ENCODE data around the gene RTN4RL2.

DNA sequence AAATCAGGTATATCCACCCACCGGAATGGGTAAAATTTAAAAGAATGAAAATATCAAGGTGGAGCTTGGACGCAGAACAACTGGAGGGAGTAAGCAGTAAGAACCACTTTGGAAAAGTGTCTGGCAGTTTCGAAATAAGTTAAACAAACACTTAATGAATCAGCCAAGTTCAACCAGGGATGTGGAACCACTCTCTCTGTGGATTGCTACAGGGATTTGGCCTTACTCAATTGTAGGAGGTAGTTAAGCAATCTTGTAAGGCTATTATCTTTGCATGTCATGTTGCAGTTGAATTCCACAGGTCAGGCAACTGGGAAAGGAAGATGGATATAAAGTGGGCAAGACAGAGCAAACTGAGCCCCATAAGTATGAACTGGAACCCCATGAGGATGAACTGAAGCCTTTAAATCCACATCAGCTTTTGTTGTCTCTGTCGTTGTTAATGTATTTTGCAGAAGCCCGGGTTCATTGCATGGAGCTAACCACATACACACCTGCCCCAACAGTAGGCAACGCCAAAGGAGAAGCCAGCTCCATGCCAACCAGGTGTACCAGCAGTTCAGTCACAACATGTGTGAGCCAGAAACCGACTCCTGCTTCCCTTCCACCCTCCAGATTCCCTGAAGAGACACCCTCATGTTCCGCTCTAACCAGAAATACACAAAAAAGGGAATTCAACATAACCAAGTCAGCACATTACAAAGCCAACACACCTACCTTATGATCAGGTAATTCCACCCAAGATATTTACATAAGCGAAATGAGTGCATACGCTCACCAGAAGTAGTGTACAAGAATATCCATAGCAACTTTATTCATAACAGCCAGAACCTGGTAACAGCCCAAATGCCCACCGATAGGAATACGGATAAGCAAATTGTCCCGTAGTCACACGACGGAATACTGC lies 25.4 kb upstream of the RTN4RL2 start:
- no peak for TF ChIP-seq POLR2A (IDR thresholded peaks at IDR 0.05)
- TF ChIP-seq, protein P1, sequence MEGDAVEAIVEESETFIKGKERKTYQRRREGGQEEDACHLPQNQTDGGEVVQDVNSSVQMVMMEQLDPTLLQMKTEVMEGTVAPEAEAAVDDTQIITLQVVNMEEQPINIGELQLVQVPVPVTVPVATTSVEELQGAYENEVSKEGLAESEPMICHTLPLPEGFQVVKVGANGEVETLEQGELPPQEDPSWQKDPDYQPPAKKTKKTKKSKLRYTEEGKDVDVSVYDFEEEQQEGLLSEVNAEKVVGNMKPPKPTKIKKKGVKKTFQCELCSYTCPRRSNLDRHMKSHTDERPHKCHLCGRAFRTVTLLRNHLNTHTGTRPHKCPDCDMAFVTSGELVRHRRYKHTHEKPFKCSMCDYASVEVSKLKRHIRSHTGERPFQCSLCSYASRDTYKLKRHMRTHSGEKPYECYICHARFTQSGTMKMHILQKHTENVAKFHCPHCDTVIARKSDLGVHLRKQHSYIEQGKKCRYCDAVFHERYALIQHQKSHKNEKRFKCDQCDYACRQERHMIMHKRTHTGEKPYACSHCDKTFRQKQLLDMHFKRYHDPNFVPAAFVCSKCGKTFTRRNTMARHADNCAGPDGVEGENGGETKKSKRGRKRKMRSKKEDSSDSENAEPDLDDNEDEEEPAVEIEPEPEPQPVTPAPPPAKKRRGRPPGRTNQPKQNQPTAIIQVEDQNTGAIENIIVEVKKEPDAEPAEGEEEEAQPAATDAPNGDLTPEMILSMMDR (IDR thresholded peaks at IDR 0.05) = no peak
